H9 (cell line): Measurements from ENCODE around the gene CAND2. TPM values are rescaled to one million over a fixed set of nuclear protein-coding genes. Genes with fewer than 3 reads are reported as not detected.

Experiments
- DNase-seq: peaks from one replicate; pipeline ENCODE4 v3.0.0-alpha.2; 2017
- H2AFZ ChIP-seq: one replicate; pipeline ENCODE4 v1.6.1; 2013; ENCODE audit warnings: mild to moderate bottlenecking, low read length, control low read depth, moderate library complexity
- H2AK5ac ChIP-seq: 2 replicates; pipeline ENCODE4 v1.6.1; 2013; ENCODE audit warnings: low read length, control low read depth, mixed read lengths; ENCODE audit not compliant: insufficient read length
- H2BK120ac ChIP-seq: one replicate; pipeline ENCODE4 v1.6.1; 2013; ENCODE audit warnings: low read depth, mild to moderate bottlenecking, low read length, control low read depth, inconsistent platforms; ENCODE audit not compliant: poor library complexity, severe bottlenecking
- H2BK12ac ChIP-seq: 2 replicates; pipeline ENCODE4 v1.6.1; 2013; ENCODE audit warnings: low read length, control low read depth, mixed read lengths, low read depth; ENCODE audit not compliant: insufficient read length
- H2BK15ac ChIP-seq: 2 replicates; pipeline ENCODE4 v1.6.1; 2013; ENCODE audit warnings: low read depth, low read length, control low read depth
- H2BK20ac ChIP-seq: one replicate; pipeline ENCODE4 v1.6.1; 2013; ENCODE audit warnings: low read depth, mild to moderate bottlenecking, low read length, control low read depth, inconsistent platforms; ENCODE audit not compliant: poor library complexity, severe bottlenecking
- H2BK5ac ChIP-seq: 2 replicates; pipeline ENCODE4 v1.6.1; 2013; ENCODE audit warnings: low read length, control low read depth, mixed read lengths; ENCODE audit not compliant: insufficient read length
- H3K14ac ChIP-seq: 2 replicates; pipeline ENCODE4 v1.6.1; 2013; ENCODE audit warnings: low read length, control low read depth; ENCODE audit not compliant: insufficient read depth
- H3K18ac ChIP-seq: 2 replicates; pipeline ENCODE4 v1.6.1; 2013; ENCODE audit warnings: low read depth, mild to moderate bottlenecking, mixed read lengths, low read length, control low read depth; ENCODE audit not compliant: insufficient read length
- H3K23ac ChIP-seq: 2 replicates; pipeline ENCODE4 v1.6.1; 2013; ENCODE audit warnings: low read length, control low read depth, mixed read lengths, low read depth; ENCODE audit not compliant: insufficient read length
- H3K23me2 ChIP-seq: 2 replicates; pipeline ENCODE4 v1.6.1; 2013; ENCODE audit warnings: low read depth, mild to moderate bottlenecking, mixed read lengths, low read length, control low read depth; ENCODE audit not compliant: insufficient read length, poor library complexity, severe bottlenecking
- H3K27ac ChIP-seq: 2 replicates; pipeline ENCODE4 v1.5.1; 2013; ENCODE audit warnings: low read length, control low read depth, mixed read lengths, low read depth; ENCODE audit not compliant: insufficient read length
- H3K27me3 ChIP-seq: 2 replicates; pipeline ENCODE4 v1.6.1; 2013; ENCODE audit warnings: low read length, control low read depth, inconsistent platforms; ENCODE audit not compliant: insufficient read depth
- H3K4ac ChIP-seq: 2 replicates; pipeline ENCODE4 v1.6.1; 2013; ENCODE audit warnings: low read depth, mild to moderate bottlenecking, control low read depth, inconsistent platforms, low read length, moderate library complexity
- H3K4me1 ChIP-seq: 2 replicates; pipeline ENCODE4 v1.6.1; 2013; ENCODE audit warnings: low read length, control low read depth, inconsistent platforms; ENCODE audit not compliant: insufficient read depth
- H3K4me2 ChIP-seq: 2 replicates; pipeline ENCODE4 v1.6.1; 2013; ENCODE audit warnings: low read length, control low read depth, mixed read lengths; ENCODE audit not compliant: insufficient read length, insufficient read depth
- H3K56ac ChIP-seq: 2 replicates; pipeline ENCODE4 v1.6.1; 2013; ENCODE audit warnings: low read depth, mild to moderate bottlenecking, mixed read lengths, low read length, control low read depth; ENCODE audit not compliant: insufficient read length
- H3K79me1 ChIP-seq: 2 replicates; pipeline ENCODE4 v1.6.1; 2013; ENCODE audit warnings: low read depth, mild to moderate bottlenecking, moderate library complexity, low read length, control low read depth, inconsistent platforms; ENCODE audit not compliant: insufficient read depth, poor library complexity, severe bottlenecking
- H3K79me2 ChIP-seq: 2 replicates; pipeline ENCODE4 v1.6.1; 2013; ENCODE audit warnings: low read length, control low read depth, inconsistent platforms; ENCODE audit not compliant: insufficient read depth
- H3K9ac ChIP-seq: 2 replicates; pipeline ENCODE4 v1.6.1; 2013; ENCODE audit warnings: low read length, control low read depth, mixed read lengths; ENCODE audit not compliant: insufficient read length; ENCODE audit errors: extremely low read depth
- H3K9me3 ChIP-seq: one replicate; pipeline ENCODE4 v1.6.1; 2013; ENCODE audit warnings: low read depth, low read length, inconsistent platforms; ENCODE audit not compliant: control insufficient read depth
- H3T11ph ChIP-seq: one replicate; pipeline ENCODE4 v1.6.1; 2013; ENCODE audit warnings: mild to moderate bottlenecking, low read length, control low read depth, inconsistent platforms
- H4K20me1 ChIP-seq: one replicate; pipeline ENCODE4 v1.6.1; 2013; ENCODE audit not compliant: control insufficient read depth, insufficient read length, insufficient read depth
- H4K5ac ChIP-seq: 2 replicates; pipeline ENCODE4 v1.6.1; 2013; ENCODE audit warnings: low read depth, mild to moderate bottlenecking, mixed read lengths, low read length, control low read depth; ENCODE audit not compliant: insufficient read length
- H4K8ac ChIP-seq: replicated peaks from 2 replicates; pipeline ENCODE4 v1.6.1; 2013; ENCODE audit warnings: low read length, control low read depth, mixed read lengths, low read depth; ENCODE audit not compliant: insufficient read length
- H4K91ac ChIP-seq: 2 replicates; pipeline ENCODE4 v1.6.1; 2013; ENCODE audit warnings: low read depth, mild to moderate bottlenecking, moderate library complexity, mixed read lengths, low read length, control low read depth; ENCODE audit not compliant: insufficient read length
- H3K27ac Mint-ChIP-seq, 3 experiments: 2 replicates in 2 of 3; 3 replicates in 1 of 3; pipeline ENCODE4 v1.8.0; 2020 to 2021; ENCODE audit warnings: mixed read lengths in 3 of 3, mild to moderate bottlenecking in 1 of 3, moderate library complexity in 1 of 3
- H3K27me3 Mint-ChIP-seq: 2 replicates; pipeline ENCODE4 v1.8.0; 2021; ENCODE audit warnings: low read depth, mild to moderate bottlenecking, moderate library complexity, mixed read lengths
- H3K36me3 Mint-ChIP-seq, 3 experiments: 2 replicates in 2 of 3; 3 replicates in 1 of 3; pipeline ENCODE4 v1.8.0; 2020 to 2021; ENCODE audit warnings: low read depth in 3 of 3, mixed read lengths in 3 of 3; ENCODE audit not compliant: insufficient read depth in 1 of 3
- H3K4me1 Mint-ChIP-seq, 2 experiments: 2 replicates each; pipeline ENCODE4 v1.8.0; 2020; ENCODE audit warnings: mixed read lengths in 2 of 2
- H3K4me3 Mint-ChIP-seq, 2 experiments: 2 replicates in 1 of 2; 3 replicates in 1 of 2; pipeline ENCODE4 v1.8.0; 2020 to 2021; ENCODE audit warnings: mild to moderate bottlenecking in 2 of 2, mixed read lengths in 2 of 2, moderate library complexity in 1 of 2
- H3K9me3 Mint-ChIP-seq, 2 experiments: 2 replicates in 1 of 2; 3 replicates in 1 of 2; pipeline ENCODE4 v1.8.0; 2020; ENCODE audit warnings: mild to moderate bottlenecking in 2 of 2, mixed read lengths in 2 of 2, moderate library complexity in 1 of 2
- WGBS: extraction: QIAGEN DNeasy Blood & Tissue Kit; methylation state at CpG from one replicate; pipeline ENCODE4 v1.1.7; 2013; ENCODE audit warnings: missing lambda C conversion rate, low lambda C conversion rate, mixed read lengths; ENCODE audit not compliant: insufficient read length; ENCODE audit errors: extremely low coverage; 5-methylcytosine and 5-hydroxymethylcytosine counted together
- total RNA-seq: library from RNA; stranded (reverse); gene quantifications from 2 replicates; pipeline ENCODE4 v1.2.1, GENCODE V29; 2021
- TF ChIP-seq, protein P1 (sequence below): fragments of 200-600 bp; sonication (generic); conservative IDR thresholded peaks from 3 replicates; pipeline ENCODE4 v1.8.0; 2021; ENCODE audit warnings: antibody characterized with exemption, mild to moderate bottlenecking

Gene CAND2
- total RNA-seq, 1 experiment from 2014 or later: 10.7 TPM

DNA sequence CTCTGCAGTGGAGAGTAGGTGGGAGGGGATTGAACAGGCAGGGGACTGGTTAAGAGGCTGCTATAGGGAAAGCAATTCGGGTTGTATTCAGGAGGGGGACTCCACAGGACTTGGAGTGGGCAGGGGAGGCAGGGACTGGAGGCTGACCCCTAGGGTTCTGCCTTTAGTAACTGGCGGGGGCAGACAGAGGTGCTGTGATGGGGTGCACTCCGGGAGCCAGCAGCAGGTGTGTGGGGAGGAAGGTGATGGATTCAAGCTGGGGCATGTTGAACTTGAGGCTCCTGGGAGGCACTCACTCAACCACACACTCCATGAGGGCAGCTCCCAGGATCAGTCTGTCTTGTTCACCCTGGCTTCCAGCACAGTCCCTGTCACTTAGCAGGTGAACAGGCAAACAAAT, 12.5 kb downstream of the CAND2 start:
- Mint-ChIP-seq H3K36me3 (peaks cover 4 to 18% (median 9%) of the 10 kb centered on the region in 3 experiments; a peak in 6 of 7 replicates), H3K9me3 (no peaks in the 10 kb centered on the region), H3K27me3 (peaks cover 1% of the 10 kb centered on the region; the same call in 1 of the 2 replicates), H3K27ac (peak overlapping the region in 2 of 3 experiments; percentile 56 to 74; a peak in 2 of 7 replicates), H3K4me1 (peaks cover 16 to 22% of the 10 kb centered on the region in 2 experiments), H3K4me3 (peak overlapping the region; percentile 21 to 76)
- Histone ChIP-seq H2AK5ac (no peak overlapping the region), H2AFZ (no peak overlapping the region), H3K79me2 (no peaks in the 10 kb centered on the region), H4K8ac (no peak overlapping the region), H2BK120ac (no peak overlapping the region), H2BK12ac (no peak overlapping the region), H4K20me1 (no peaks in the 10 kb centered on the region), H3K79me1 (no peaks in the 10 kb centered on the region), H3K56ac (no peak overlapping the region), H3K18ac (no peak overlapping the region), H3K9ac (no peak overlapping the region), H2BK15ac (no peak overlapping the region), H2BK5ac (no peak overlapping the region), H3K23ac (no peak overlapping the region), H3K23me2 (peaks cover 4% of the 10 kb centered on the region), H4K5ac (no peak overlapping the region), H3K27me3 (no peaks in the 10 kb centered on the region), H3K4me2 (no peak overlapping the region), H3K4ac (no peak overlapping the region), H3K14ac (no peak overlapping the region), H3K4me1 (no peaks in the 10 kb centered on the region), H3K9me3 (no peaks in the 10 kb centered on the region), H4K91ac (no peak overlapping the region), H3K27ac (no peak overlapping the region), H2BK20ac (no peak overlapping the region), H3T11ph (no peak overlapping the region)
- TF ChIP-seq, protein P1, sequence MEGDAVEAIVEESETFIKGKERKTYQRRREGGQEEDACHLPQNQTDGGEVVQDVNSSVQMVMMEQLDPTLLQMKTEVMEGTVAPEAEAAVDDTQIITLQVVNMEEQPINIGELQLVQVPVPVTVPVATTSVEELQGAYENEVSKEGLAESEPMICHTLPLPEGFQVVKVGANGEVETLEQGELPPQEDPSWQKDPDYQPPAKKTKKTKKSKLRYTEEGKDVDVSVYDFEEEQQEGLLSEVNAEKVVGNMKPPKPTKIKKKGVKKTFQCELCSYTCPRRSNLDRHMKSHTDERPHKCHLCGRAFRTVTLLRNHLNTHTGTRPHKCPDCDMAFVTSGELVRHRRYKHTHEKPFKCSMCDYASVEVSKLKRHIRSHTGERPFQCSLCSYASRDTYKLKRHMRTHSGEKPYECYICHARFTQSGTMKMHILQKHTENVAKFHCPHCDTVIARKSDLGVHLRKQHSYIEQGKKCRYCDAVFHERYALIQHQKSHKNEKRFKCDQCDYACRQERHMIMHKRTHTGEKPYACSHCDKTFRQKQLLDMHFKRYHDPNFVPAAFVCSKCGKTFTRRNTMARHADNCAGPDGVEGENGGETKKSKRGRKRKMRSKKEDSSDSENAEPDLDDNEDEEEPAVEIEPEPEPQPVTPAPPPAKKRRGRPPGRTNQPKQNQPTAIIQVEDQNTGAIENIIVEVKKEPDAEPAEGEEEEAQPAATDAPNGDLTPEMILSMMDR: no peak
- DNase-seq: no peak
- WGBS: no CpG with 5 or more reads among the region's 3 CpGs
